GM18526 (cell line): ENCODE results near the gene ACHE.

Source experiments
- POLR2A ChIP-seq: IDR thresholded peaks from 3 replicates; pipeline ENCODE4 v1.6.1; 2011; ENCODE audit not compliant: insufficient read length; ENCODE audit errors: extremely low read depth

The ACHE gene

DNA sequence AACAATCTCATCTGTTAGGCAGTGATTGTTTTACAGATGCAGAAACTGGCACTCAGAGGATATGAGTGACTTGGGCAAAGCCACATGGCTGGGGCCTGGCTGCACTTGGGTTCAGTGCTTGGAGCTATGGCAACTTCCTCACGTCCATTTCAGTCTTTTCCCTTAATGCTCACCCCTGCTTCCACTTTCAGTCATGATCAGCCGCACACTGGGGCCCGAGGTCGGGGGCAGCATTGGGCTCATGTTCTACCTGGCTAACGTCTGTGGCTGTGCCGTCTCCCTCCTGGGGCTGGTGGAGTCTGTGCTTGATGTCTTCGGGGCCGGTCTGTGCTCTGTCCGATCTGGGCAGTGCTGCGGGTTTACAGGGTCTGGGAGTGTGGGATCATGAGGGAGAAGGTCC, 40.2 kb downstream of the ACHE start:
- no peak for TF ChIP-seq POLR2A

DNA sequence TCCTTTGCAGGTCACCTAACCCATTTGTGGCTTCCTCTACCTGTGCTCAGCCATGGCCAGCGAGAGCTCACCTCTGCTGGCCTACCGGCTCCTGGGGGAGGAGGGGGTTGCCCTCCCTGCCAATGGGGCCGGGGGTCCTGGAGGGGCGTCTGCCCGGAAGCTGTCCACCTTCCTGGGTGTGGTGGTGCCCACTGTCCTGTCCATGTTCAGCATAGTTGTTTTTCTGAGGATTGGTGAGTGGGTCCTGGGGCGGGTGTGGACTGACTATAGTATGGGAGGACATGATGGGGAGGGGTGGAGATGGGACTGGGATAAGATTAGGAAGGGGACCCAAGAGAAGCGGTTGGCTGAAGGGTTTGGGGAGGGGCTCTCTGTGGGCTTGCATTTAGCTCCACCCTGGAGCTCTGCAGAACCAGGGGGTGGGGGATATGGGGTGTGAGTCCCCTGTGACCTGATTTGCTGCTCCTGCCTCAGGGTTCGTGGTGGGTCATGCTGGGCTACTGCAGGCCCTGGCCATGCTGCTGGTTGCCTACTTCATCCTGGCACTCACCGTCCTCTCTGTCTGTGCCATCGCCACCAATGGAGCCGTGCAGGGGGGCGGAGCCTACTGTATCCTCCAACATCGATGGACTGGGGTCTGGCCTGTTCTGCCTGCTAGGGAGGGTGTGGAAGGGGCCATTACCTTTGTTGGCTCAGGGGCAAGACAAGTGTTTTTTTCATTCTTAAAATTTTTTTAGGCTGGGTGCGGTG, 41.4 kb downstream of the ACHE start:
- TF ChIP-seq POLR2A = no peak

DNA sequence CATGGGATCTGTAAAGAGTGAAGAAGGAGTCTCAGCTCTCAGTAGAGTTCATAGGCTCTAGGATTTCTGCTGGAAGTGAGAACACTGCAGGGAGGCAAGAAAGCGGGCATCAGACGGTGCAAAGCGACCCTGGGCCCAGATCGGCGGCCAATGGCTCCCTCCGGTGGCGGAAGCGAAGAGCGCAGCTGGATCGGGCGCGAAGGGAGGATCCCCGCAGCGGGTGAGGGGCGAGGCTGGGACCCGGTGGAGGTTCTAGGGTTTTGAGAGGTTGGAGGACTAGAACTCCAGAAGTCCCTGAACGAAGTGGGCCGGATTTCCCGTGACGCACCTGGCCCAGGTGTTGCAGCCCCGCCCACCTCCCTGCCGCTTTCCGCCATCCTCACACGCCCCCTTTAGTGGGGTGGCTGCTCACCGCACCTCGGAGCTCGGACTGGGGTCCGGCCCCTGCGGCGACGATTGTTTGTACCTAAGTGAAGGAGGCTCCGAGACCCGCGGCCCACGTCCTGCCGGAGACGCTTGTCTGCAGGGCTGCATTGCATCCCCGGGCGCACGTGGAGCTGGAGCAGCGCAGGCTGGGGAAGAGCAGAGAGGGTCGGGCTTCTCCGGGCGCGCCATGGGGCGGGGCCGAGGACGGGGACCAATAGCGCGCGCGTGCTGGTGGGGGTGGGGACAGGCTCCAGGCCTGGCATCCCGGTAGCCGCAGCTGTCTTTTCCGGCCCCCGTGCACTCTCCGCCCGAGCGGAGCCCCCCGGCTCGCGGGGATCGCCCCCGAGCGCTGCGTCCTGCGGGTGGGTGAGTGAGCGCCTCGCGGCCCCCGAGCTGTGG, 43.4 kb downstream of the ACHE start, which contains the start of gene SLC12A9:
TSS of gene SLC12A9 (plus strand) at position 666 of the 825 bp plus-strand sequence. CDS start 1,485 bp downstream, outside the sequence.
- peak; percentile 39 for TF ChIP-seq POLR2A

DNA sequence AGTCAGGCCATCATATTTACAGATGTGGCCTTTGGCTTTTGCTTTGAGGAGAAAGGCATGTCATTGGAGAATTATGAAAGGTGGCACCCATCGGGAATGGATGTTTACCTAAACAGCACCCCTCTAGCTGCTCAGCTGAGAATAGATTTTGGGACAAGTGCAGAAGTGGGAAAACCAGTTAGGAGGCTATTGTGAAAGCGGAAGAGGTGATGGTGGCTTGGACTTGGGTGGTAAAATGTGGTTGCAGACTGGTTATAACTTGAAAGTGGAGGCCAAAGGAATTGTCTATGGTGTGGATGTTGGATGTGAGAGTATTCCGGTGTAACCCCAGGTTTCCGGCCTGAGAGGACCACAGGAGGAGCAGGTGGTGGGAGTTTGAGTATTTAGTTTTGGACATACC, 48.3 kb downstream of the ACHE start:
- no peak for TF ChIP-seq POLR2A

GRCh38 chr7:100840470-100841100, 55.1 kb downstream of the ACHE start:
- TF ChIP-seq POLR2A = no peak
